Erythroblast (primary cell): Measurements from ENCODE around the gene NEIL1.
"Not testable (repeated sequence)": the region's sequence is repeated elsewhere in the genome, so short reads cannot be mapped to it uniquely, and the experiment has no call there.

Experiments used
- DNase-seq, 2 experiments: peaks; one replicate each; lab custom pipeline; 2025; lab: John Stamatoyannopoulos, UW
- GATA1 ChIP-seq: IDR thresholded peaks from 2 replicates; pipeline ENCODE4 v1.6.1; 2011; ENCODE audit warnings: low read depth, mild to moderate bottlenecking, control low read depth, low read length, moderate library complexity
- POLR2A ChIP-seq: IDR thresholded peaks from 2 replicates; pipeline ENCODE4 v1.6.1; 2011; ENCODE audit warnings: mild to moderate bottlenecking, low read length

Gene NEIL1

DNA sequence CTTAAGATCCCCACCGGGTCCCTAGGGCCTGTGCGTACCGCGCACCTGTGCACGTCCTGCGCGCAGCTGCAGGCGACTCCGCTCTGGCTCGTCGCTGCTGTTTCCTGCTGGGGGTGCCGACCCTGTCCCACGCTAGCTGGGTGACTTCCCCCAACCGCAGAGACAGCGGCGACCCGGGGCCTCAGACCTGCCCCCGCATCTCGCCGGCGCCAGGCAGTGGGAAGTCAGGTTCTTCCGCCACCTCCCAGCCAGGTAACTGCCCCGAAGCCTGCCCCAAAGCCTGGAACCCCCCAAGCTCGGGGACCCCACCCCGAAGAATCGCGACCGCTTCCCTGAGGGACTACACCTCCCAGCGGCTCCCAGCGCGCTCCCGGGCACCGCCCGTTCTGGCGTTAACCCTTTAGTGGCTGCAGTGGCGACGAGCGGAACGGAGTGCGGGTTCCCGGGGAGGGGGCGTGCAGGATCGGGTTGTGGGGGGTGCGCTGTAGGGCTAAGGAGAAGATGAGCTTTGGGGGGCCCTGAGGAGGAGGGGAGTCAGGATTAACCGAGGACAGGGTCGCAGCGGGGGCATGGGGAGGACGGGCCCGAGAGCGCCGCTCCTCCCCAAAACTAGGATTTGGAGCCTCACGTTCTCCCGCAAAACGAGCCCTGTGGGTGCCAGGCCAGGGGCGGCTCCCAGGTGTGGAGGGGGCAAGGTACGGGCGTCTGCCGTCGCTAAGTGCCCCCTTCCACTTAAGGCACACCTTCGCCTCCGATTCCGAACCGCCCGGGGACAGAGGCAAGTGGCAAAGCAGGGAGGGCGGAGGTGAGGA is 589 bp downstream of the NEIL1 start:
- DNase-seq, result peak in 1 of 2 experiments; percentile 37

DNA sequence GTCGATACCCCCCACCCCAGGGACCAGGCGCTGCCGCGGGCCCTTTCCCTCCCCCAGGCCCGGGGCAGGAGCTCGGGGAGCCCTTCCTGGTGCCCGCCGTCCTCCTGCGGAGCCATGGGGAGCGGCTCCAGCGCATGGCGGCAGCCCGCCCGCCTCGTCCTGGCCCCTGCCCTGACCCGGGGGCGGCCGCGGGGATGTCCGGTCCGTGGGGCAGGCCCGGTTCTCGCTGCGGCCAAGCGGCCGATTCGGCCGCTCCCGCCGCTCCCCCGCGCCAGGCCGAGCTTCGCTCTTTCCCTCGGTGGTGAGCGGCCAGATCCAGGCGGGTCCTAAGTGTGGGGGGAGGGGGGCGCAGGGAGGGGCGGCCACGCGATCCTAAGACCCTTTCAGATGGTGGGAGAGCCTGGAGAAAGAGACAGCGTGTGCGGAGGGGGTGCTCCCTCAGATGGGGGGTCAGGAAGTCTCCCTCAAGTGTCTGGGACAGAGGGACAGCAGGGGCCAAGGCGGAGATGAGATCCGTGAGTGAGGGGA is 1.3 kb downstream of the NEIL1 start:
- DNase-seq, result no peak
- no peak for TF ChIP-seq GATA1
- no peak for TF ChIP-seq POLR2A

More for the DNA sequence above, 589 bp downstream of the NEIL1 start:
- TF ChIP-seq GATA1, result no peak
- no peak for TF ChIP-seq POLR2A

DNA sequence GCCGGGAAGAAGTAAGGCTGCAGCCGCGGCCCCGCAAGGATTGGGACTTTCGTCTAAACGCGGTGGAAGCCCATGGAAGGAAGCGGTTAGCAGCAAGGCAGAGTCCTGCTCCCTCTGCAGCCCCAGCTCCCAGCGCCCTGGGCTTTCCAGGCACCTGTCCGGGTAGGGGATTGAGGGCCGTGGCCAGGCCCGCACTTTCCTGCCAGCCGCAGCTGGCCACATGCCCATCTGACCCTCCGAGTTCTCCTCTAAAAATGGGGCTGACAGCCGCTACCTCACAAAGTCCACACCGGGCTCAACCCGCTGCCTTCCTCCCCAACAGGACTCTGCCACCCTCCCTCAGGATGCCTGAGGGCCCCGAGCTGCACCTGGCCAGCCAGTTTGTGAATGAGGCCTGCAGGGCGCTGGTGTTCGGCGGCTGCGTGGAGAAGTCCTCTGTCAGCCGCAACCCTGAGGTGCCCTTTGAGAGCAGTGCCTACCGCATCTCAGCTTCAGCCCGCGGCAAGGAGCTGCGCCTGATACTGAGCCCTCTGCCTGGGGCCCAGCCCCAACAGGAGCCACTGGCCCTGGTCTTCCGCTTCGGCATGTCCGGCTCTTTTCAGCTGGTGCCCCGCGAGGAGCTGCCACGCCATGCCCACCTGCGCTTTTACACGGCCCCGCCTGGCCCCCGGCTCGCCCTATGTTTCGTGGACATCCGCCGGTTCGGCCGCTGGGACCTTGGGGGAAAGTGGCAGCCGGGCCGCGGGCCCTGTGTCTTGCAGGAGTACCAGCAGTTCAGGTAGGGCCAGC is 1.9 kb downstream of the NEIL1 start:
- TF ChIP-seq POLR2A (no peak), GATA1 (no peak)
- DNase-seq, result no peak

DNA sequence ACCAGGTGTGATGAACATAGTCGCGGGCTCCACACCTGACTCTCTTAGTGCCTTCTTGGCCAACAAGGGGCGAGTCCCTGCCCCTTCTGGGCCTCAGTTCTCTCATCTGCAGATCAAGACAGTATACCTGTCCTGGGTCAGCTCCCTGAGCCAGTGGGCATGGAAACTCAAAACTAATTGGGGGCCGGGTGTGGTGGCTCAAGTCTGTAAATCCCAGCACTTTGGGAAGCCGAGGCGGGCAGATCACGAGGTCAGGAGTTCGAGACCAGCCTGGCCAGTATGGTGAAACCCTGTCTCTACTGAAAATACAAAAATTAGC is 2.5 kb downstream of the NEIL1 start:
- not testable (repeated sequence) for DNase-seq

DNA sequence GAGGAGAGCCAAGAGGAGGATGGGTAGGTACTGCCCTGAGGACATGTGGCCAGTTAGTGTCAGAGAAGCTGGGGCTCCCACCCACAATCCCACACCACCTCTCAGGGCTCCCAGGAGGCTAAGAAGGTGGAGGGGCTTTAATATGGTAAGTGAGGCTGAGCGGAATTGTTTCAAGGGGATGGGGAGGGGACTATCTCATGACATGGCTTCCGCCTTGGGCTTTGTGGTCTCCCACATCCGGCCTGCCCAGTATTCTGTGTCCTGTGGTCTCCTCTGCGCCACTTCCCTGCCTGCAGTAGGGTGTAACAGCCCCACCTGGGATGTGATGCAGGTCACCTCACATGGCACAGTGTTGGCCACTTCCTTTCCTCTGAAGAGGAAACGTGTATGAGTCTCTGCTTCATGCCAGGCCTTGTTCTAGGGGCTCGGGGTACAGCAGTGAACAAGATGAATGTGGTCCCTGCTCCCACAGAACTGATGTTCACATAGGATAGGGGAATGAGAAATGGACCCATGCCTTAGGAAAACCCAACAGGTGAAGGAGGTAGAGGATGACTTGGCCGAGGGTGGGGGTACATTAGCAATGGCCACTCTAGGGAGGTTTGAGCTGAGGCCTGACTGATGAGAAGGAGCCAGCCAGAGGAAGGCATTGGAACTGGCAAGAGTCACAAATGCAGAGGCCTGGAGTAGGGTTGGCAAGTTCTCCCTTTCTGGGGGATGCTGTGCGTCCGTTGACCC is 3.2 kb downstream of the NEIL1 start:
- no peak for TF ChIP-seq GATA1
- TF ChIP-seq POLR2A, result peak; percentile 48
- DNase-seq, result no peak

DNA sequence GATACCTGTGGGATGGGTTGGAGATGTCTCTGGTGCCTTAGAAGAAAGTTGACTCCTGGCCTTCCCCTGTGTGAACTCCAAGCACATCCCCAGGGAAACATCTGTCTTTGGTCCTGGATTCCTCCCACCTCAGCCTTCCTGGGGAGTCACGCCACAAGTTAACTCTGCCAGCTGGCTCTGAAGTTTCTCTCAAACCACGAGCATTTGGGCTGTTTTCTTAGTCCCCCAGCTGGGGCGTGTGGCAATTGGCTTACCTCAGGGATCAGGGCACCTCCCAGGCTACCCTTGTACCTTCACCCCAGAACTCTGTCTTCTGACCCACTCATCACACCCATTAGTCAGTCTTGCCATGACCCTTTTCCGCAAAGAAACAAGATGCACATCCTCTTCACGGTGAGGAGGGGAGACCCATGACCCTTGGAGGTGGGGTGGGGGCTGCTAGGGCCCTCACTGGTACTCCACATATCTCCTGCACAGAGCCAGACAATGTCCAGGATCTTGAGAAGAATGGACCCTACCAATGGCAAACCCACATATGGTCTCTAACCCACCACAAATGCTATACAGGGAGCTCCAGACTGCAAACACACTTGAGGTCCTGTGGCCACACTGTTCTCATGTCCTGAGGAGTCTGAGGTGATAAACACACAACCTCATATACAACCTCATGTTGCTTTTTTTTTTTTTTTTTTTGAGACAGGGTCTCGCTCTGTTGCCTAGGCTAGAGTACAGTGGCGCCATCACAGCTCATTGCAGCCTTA is 3.9 kb downstream of the NEIL1 start:
- DNase-seq, result no peak
- TF ChIP-seq GATA1, result no peak
- no peak for TF ChIP-seq POLR2A

DNA sequence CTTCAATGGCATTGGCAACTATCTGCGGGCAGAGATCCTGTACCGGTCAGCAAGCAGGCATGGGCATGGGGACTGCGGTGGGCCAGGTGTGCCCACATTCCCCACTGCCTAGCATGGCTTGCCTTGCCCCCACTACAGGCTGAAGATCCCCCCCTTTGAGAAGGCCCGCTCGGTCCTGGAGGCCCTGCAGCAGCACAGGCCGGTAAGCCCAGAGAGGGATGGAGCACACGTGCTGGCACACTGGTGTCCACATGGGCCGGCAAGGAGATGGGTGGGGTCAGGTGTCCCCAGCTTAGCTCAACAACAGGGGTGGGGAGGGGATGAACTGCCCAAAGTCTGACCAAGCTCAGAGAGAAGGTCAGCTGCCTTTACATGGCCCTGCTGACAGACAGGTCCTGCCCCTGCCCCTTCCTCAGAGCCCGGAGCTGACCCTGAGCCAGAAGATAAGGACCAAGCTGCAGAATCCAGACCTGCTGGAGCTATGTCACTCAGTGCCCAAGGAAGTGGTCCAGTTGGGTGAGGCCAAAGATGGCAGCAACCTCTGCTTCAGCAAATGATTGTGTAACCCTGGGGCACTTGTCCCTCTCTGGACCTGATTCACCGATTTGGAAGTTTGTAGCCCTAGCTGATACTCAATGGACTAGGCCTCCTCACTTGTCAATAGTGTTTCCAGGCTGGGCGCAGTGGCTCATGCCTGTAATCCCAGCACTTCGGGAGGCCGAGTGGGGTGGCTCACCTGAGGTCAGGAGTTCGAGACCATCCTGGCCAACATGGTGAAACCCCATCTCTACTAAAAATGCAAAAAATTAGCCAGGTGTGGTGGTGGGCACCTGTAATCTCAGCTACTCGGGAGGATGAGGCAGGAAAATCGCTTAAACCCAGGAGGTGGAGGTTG is 5.6 kb downstream of the NEIL1 start:
- TF ChIP-seq GATA1 (no peak), POLR2A (no peak)
- DNase-seq, result no peak

DNA sequence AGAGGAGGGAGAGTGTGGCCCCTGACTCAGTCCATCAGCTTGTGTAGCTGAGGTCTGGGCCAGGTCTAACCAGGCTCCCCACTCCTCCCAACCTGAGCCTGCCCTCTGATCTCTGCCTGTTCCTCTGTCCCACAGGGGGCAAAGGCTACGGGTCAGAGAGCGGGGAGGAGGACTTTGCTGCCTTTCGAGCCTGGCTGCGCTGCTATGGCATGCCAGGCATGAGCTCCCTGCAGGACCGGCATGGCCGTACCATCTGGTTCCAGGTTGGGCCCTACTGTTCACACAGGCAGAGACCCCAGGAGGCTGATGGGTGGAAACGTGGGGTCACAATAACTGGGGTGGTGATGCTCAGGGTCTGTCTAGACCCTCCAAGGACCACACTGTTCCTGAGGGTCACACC is 6.8 kb downstream of the NEIL1 start:
- DNase-seq, result no peak
- no peak for TF ChIP-seq POLR2A
- TF ChIP-seq GATA1, result no peak

DNA sequence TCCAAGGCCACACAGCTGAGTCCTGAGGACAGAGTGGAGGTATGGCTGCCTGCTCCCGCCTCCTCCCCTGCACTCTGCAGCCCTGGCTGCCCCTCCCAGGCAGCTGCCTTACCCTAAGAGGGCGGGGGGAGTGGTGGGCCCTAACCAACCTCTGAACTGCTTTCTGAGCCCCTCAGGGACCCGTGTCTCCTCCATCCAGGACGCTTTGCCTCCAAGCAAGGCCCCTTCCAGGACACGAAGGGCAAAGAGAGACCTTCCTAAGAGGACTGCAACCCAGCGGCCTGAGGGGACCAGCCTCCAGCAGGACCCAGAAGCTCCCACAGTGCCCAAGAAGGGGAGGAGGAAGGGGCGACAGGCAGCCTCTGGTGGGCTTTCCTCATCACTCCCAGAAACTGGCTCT is 7.6 kb downstream of the NEIL1 start:
- TF ChIP-seq GATA1, result no peak
- TF ChIP-seq POLR2A, result no peak
- DNase-seq, result no peak

DNA sequence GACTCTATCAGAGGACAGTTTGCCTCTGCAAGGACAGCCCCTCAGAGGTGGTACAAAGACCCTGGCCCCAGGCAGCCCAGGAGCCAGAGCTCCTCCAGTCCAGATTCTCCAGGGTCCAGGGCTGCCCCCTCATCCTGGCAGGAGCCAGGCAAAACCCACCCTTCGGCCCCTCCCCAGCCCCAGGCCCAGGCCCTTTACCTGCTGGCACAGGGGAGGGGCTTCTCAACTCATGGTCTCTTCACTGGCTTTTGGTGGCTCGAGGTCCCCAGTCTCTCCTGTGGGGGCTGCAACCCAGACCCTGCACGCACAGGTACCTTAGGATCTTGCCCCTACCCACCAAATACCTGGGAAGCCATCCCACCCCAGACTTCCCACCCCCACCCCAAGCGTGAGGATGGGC is 8.5 kb downstream of the NEIL1 start:
- TF ChIP-seq POLR2A (no peak), GATA1 (no peak)
- DNase-seq, result no peak

DNA sequence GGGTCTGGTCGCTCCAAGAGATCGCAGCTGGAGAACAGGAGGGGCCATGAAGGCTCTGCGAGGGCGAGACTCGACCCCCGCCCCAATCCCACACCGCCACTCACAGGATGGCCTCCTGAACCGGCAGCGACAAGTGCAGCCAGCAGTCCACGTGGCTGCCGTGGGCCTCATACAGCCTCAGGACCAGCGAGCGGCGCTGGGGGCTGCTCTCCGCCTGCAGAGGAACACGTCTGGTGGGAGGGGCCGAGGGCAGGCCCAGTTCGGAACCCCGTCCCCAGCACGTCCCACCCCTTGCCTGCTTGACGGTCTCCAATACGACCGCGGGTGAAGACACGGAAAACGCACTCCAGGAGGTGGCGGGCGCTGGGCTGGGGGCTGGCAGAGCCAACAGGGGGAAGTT is 9.2 kb downstream of the NEIL1 start:
- no peak for DNase-seq
- TF ChIP-seq GATA1, result no peak
- TF ChIP-seq POLR2A, result no peak

DNA sequence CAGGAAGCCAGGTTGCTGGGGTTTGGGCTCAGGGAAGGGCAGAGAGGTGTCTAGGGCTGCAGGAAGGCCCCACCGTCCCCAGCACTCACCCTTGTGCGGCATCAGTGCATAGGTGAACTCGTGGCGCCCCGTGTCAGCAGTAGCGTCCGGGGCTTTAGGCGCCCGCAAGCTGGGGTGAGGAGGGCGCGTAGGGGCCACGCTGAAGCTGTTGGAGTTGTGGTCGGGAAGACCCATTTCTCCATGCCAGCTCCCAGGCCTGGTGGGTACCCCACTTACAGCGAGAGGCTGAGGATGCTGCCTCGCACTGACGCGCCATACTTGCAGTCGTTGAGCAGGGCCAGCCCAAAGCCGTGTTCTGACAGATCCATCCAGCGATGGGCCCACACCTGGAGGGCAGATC is 9.7 kb downstream of the NEIL1 start:
- no peak for DNase-seq
- TF ChIP-seq POLR2A, result no peak
- no peak for TF ChIP-seq GATA1

DNA sequence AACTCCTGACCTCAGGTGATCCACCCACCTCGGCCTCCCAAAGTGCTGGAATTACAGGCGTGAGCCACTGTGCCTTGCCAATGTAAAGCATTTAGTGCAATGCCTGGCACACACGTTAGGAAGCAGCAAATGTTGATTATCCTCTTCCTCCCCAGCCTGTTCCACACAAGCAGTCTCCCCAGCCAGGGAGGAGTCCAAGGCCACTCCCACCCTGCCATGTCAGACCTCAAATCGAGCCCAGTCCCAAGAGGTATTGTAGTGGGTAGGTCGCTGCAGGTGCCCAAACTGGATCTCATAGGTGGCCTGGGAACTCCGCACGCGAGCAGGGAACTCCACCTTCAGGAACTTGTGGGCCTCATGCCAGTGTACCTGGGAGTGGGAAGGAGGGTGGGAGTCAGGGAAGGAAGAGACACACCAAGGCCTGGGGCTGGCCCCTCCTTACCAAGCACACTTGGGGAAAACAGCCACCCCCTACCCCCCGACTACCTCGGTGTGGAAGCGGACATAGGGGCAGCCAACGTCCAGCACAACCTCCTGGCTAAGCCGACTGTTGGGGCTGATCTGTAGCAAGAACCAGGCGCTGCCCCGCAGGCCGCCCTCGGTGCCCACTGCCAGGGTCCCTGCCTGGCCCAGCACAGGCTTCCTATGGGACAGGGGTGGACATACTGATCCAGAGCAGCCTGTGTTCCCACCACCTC is 11.3 kb downstream of the NEIL1 start:
- DNase-seq, result no peak
- TF ChIP-seq GATA1, result no peak
- no peak for TF ChIP-seq POLR2A
